Skeletal muscle satellite cell (primary cell): Measurements from ENCODE around the gene XPR1.

Source experiments
- H3K27me3 ChIP-seq: 2 replicates; pipeline ENCODE4 v1.7.0; 2013; ENCODE audit warnings: low read length; ENCODE audit not compliant: control insufficient read depth, insufficient read depth
- H3K36me3 ChIP-seq: 2 replicates; pipeline ENCODE4 v1.7.0; 2013; ENCODE audit warnings: mild to moderate bottlenecking, control low read depth, low read length; ENCODE audit not compliant: insufficient read depth
- H3K4me1 ChIP-seq: 2 replicates; pipeline ENCODE4 v1.7.0; 2013; ENCODE audit warnings: low read length; ENCODE audit not compliant: control insufficient read depth, insufficient read depth
- H3K4me2 ChIP-seq: 2 replicates; pipeline ENCODE4 v1.7.0; 2013; ENCODE audit warnings: mild to moderate bottlenecking, low read length
- H3K4me3 ChIP-seq: 2 replicates; pipeline ENCODE4 v1.7.0; 2013; ENCODE audit warnings: low read length
- H3K9ac ChIP-seq: 2 replicates; pipeline ENCODE4 v1.7.0; 2013; ENCODE audit warnings: mild to moderate bottlenecking, low read depth, low read length, moderate library complexity
- H3K9me3 ChIP-seq: replicated peaks from 2 replicates; pipeline ENCODE4 v1.7.0; 2013; ENCODE audit warnings: mild to moderate bottlenecking, control low read depth, low read length

Gene XPR1

DNA sequence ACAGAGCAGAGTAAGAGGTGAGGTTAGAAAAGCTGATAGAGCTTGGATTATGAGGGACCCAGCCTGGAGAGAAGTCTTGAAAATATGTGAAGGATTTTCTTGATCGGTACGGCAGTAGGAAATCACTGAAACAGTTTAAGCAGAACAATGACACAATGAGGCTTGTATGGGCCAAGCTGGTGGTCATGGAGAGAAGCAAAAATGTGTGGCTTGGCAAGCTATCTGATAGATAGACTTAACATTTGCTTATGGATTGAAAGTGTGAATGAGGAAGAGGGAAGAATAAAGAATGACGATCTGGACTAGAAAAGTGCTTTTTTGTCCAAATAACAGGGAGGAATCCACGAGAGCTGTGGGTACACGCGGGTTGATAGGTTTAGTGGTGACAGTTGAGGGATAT is 15.4 kb upstream of the XPR1 start:
- no peak overlapping the region for H3K4me3 ChIP-seq
- no peaks in the 10 kb centered on the region for H3K36me3 ChIP-seq
- no peaks in the 10 kb centered on the region for H3K9me3 ChIP-seq
- no peaks in the 10 kb centered on the region for H3K4me1 ChIP-seq
- no peak overlapping the region for H3K9ac ChIP-seq
- no peak overlapping the region for H3K4me2 ChIP-seq
- H3K27me3 ChIP-seq: no peaks in the 10 kb centered on the region

DNA sequence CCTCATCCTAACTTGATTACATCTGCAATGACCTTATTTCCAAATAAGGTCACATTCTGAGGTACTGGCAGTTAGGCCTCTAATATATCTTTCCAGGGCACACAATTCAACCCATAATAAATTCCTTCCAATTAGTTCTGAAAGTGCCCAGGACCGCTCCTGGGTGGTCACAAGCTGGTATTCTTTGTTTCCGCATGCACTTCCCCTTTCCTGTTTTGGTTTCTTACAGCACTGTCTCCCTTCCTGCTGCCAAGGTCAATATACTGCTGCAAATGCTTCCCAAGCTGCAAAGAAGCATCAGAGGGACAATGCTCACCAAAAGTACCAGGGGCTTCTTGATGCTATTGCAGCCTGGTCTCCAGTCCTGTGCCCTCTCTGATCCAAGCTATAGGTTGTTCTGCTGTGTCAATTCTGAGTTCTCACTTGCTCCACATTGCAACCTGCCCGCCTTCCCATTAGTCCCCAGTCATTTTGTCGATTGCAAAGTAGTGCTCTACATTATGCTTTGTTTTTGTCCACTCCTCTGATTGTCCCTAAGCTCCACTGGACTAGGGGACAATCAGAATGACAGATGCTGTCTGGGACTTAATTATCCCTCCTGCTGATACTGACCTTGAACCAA is 13.9 kb upstream of the XPR1 start:
- no peaks in the 10 kb centered on the region for H3K36me3 ChIP-seq
- no peaks in the 10 kb centered on the region for H3K4me1 ChIP-seq
- no peaks in the 10 kb centered on the region for H3K27me3 ChIP-seq
- no peaks in the 10 kb centered on the region for H3K9me3 ChIP-seq
- no peak overlapping the region for H3K4me2 ChIP-seq
- H3K4me3 ChIP-seq: no peak overlapping the region
- no peak overlapping the region for H3K9ac ChIP-seq

DNA sequence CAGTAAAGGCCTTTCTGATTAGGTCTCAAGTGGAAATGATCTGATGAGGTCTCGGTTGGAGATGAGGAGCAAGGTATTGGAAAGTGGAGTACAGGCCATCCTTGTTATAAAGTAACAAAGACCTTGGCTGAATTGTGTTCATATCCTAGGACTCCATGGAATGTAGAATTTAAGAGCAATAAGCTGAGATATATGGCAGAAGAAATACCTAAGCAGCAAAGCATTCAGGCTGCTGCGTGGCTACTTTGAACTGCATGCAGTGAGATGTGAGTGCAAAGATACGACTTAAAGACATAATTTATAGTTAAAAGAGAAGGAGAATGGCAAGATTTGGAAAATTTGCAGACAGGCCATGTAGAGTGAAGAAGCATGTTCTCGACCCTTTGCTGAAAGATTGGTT is 11.2 kb upstream of the XPR1 start:
- Histone ChIP-seq H3K9me3 (no peaks in the 10 kb centered on the region), H3K27me3 (no peaks in the 10 kb centered on the region), H3K4me1 (no peaks in the 10 kb centered on the region), H3K4me2 (no peak overlapping the region), H3K9ac (no peak overlapping the region), H3K4me3 (no peak overlapping the region), H3K36me3 (no peaks in the 10 kb centered on the region)

DNA sequence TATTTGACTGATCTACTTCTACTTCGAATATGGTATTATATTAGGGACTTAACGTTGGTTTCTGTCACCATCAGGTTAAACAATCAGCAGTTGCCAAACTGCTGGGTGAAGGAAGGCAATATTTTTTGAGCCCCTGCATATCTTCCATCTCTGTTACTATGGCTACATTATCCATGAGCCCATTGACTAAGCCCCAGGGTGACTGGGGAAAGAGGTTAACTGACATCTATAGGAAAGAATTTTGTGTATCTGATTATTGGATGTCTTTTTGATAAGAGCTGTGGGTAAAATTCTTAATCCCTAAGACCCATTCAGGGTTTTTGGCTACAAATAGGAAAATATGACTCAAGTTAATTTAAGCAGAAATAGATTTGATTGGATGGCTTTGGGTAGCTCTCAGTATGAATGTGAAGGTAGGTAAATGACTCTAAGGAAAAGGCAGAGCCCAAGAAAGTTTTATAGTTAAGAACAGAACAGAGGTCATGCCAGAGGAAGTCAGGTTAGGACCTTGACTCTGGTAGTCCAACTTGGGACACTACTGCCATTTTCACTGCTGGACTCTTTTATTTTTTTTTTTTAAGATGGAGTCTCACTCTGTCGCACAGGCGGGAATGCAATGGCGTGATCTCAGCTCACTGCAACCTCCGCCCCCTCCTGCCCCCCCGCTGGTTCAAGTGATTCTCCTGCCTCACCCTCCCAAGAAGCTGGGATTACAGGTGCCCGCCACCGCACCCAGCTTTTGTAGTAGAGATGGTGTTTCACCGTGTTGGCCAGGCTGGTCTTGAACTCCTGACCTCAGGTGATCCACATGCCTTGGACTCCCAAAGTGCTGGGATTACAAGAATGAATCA is 8.9 kb upstream of the XPR1 start:
- Histone ChIP-seq H3K4me2 (no peak overlapping the region), H3K4me3 (no peak overlapping the region), H3K9me3 (no peaks in the 10 kb centered on the region), H3K27me3 (peaks cover 3% of the 10 kb centered on the region), H3K9ac (no peak overlapping the region), H3K36me3 (no peaks in the 10 kb centered on the region), H3K4me1 (no peaks in the 10 kb centered on the region)

DNA sequence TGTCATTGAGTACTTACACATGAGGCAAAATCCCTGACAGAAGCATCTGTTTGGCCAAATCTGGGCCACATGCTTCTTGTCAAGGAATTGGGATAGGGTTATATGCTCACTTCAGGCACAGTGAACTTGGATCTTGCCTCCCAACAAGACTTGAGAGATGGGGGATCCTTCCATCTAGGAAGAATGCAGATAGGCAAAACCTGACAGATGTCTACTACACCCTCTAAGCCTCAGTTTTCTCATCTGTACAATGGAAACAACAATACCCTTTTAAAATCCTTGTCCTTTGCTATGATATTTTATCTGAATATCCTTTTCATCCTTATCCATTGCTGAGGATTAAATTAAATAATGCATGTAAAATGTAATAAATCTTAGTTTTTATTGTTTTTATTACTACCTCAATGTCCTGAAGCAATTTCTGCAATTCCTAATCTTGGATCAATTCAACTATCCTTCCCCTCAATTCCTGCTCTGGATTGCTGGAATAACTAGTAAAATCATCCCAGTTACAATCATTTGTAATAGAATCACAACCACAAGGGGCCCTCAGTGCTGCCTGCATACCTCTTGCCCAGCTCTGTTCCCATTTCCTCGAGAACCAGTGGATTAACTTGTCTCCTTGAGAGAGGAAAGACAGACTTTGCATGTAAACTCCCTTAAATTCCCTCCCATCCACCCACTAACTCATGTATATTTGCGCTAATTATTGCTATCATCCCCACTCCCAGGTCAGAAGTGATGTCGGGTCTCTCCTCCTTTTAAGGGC is 8.1 kb upstream of the XPR1 start:
- Histone ChIP-seq H3K9ac (no peak overlapping the region), H3K36me3 (no peaks in the 10 kb centered on the region), H3K4me2 (no peak overlapping the region), H3K4me1 (no peaks in the 10 kb centered on the region), H3K4me3 (no peak overlapping the region), H3K9me3 (no peaks in the 10 kb centered on the region), H3K27me3 (peaks cover 3% of the 10 kb centered on the region)

DNA sequence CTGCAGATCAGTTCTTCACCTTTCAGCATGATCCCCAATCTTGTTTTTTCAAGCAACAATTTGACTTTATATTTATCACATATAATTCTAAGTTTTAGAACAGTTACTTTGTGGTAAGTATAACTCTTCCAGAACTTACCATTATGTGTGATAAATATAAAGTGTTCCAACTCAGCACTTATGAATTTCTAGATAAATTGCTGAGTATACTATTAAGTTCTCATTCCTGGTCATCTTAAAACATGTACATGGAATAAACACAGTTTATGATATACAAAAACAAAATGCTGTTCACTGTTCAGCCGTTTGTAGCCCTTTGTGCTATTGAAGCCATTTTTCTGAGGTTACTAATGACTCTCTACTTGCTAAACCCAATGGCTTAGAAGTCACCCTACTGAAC is 5.1 kb upstream of the XPR1 start:
- no peak overlapping the region for H3K4me3 ChIP-seq
- peaks cover 3% of the 10 kb centered on the region for H3K27me3 ChIP-seq
- H3K9me3 ChIP-seq: no peaks in the 10 kb centered on the region
- no peaks in the 10 kb centered on the region for H3K36me3 ChIP-seq
- H3K4me2 ChIP-seq: no peak overlapping the region
- no peaks in the 10 kb centered on the region for H3K4me1 ChIP-seq
- no peak overlapping the region for H3K9ac ChIP-seq

DNA sequence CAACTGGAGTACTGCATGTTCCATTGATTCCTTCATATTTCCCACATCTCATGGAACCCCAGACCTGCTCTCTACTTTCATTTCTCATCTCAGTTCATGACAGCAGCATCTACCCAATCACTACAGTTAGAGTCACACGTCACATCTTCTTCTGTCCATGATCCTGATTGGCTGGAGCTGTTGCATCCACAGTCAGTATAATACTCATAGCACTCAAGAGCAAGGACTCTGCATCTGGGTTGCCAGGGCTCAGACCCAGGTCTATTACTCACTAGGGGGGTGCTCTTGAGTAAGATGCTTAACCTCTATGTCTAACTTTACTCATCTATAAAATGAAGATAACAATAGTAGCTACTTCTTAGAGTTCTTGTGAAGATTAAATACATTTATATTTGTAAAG is 4.4 kb upstream of the XPR1 start:
- peaks cover 3% of the 10 kb centered on the region for H3K27me3 ChIP-seq
- H3K4me2 ChIP-seq: no peak overlapping the region
- no peaks in the 10 kb centered on the region for H3K4me1 ChIP-seq
- H3K9me3 ChIP-seq: no peaks in the 10 kb centered on the region
- H3K36me3 ChIP-seq: no peaks in the 10 kb centered on the region
- no peak overlapping the region for H3K4me3 ChIP-seq
- no peak overlapping the region for H3K9ac ChIP-seq

DNA sequence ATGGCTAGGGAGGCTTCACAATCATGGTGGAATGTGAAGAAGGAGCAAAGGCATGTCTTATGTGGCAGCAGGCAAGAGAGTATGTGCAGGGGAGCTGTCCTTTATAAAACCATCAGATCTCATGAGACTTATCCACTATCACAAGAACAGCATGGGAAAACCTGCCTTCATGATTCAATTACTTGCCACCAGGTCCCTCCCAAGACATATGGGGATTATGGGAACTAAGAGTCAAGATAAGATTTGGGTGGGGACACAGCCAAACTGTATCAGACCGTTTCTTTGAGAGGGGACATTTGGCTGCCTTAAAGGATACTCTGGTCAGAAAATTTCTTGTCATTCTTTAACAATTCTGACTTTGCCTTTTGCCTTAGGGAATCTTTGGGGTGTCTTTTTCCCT is 3.2 kb upstream of the XPR1 start:
- no peak overlapping the region for H3K4me2 ChIP-seq
- no peaks in the 10 kb centered on the region for H3K36me3 ChIP-seq
- no peak overlapping the region for H3K9ac ChIP-seq
- H3K4me3 ChIP-seq: no peak overlapping the region
- peaks cover 3% of the 10 kb centered on the region for H3K27me3 ChIP-seq
- no peaks in the 10 kb centered on the region for H3K9me3 ChIP-seq
- peaks cover 7% of the 10 kb centered on the region for H3K4me1 ChIP-seq

DNA sequence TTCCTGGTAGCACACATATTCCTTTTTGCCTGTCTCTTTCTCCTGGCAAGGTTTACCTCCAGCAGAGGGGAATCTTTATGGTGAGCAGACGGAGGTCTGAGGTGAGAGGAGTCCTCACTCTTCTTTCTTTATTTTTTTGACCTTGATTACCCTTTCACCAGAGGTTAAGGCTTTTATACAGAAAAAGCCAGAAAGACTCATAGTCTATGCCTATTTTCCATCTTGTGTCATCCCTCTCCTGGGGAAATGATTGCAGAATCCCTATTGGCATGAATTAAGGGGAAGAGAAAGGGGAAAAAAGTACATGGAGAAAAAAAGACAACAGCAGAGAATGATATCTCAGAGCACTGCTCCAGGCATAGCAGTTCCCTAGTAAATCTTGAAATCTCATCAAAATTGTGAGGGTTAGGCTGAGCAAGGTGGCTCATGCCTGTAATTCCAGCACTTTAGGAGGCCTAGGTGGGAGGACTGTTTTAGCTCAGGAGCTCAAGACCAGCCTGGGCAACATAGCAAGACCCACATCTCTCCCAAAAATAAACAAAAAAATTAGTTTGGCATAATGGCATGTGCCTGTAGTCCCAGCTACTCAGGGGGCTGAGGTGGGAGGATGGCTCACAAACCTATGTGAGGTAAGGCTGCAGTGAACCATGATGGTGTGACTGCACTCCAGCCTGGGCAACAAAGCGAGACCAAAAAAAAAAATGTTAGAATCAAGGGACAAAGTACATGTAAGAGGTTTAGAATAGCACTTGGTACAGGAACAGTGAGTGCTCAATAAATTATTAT is 1.2 kb upstream of the XPR1 start:
- no peaks in the 10 kb centered on the region for H3K36me3 ChIP-seq
- H3K27me3 ChIP-seq: peaks cover 3% of the 10 kb centered on the region
- H3K4me2 ChIP-seq: no peak overlapping the region
- no peak overlapping the region for H3K9ac ChIP-seq
- no peak overlapping the region for H3K4me3 ChIP-seq
- H3K9me3 ChIP-seq: no peaks in the 10 kb centered on the region
- peaks cover 12% of the 10 kb centered on the region for H3K4me1 ChIP-seq

DNA sequence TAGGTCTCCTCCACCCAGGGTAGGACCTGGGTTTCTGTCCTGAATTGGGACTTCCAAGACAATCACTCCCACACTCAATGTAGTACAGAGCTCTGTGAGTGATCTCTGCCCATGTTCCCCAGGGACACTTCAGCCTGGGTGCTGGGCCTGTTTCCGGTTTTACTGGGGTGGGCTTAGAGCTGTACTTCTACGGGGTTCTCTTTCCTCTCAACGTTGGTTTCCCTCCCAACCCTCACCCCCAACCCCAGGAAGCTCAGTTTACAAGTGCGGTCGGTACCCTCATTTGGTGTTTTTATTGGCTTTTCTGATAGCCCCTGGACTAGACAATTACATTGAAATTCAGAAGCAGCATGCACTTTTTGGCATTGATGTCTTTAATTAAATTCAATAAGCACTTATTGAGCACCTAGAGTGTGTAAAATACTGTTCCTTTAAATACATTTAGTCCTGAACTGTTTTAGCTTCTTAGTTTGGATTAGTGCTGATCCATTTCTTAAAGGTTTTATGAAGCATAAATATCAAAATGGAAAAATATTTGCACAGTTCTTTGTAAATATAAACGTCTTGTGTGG is 542 bp upstream of the XPR1 start:
- H3K9ac ChIP-seq: no peak overlapping the region
- H3K36me3 ChIP-seq: no peaks in the 10 kb centered on the region
- no peak overlapping the region for H3K4me2 ChIP-seq
- peaks cover 12% of the 10 kb centered on the region for H3K4me1 ChIP-seq
- no peaks in the 10 kb centered on the region for H3K9me3 ChIP-seq
- H3K4me3 ChIP-seq: no peak overlapping the region
- H3K27me3 ChIP-seq: peaks cover 3% of the 10 kb centered on the region
